Measurements from ENCODE around the gene ATAD1.

Gene ATAD1

GRCh38 chr10:87720665-87721064, 97.4 kb downstream of the ATAD1 start:
- DNase-seq (ENCODE audit: low read depth in 2 of 2, low spot score in 1 of 2), result no peak

GRCh38 chr10:87716348-87716670, 101.7 kb downstream of the ATAD1 start:
- no peak for DNase-seq (ENCODE audit: low read depth in 2 of 2, low spot score in 1 of 2)

GRCh38 chr10:87715552-87716347, 102.3 kb downstream of the ATAD1 start:
- DNase-seq (ENCODE audit: low read depth in 2 of 2, low spot score in 1 of 2), result no peak

GRCh38 chr10:87713707-87714106, 104.3 kb downstream of the ATAD1 start:
- no peak for DNase-seq (ENCODE audit: low read depth in 2 of 2, low spot score in 1 of 2)

GRCh38 chr10:87712913-87713616, 105.0 kb downstream of the ATAD1 start:
- DNase-seq (ENCODE audit: low read depth in 2 of 2, low spot score in 1 of 2), result no peak

GRCh38 chr10:87707254-87707653, 110.8 kb downstream of the ATAD1 start:
- no peak for DNase-seq (ENCODE audit: low read depth in 2 of 2, low spot score in 1 of 2)

GRCh38 chr10:87706731-87707130, 111.3 kb downstream of the ATAD1 start:
- no peak for DNase-seq (ENCODE audit: low read depth in 2 of 2, low spot score in 1 of 2)

GRCh38 chr10:87705339-87705738, 112.7 kb downstream of the ATAD1 start:
- no peak for DNase-seq (ENCODE audit: low read depth in 2 of 2, low spot score in 1 of 2)

GRCh38 chr10:87703771-87704170, 114.3 kb downstream of the ATAD1 start:
- no peak for DNase-seq (ENCODE audit: low read depth in 2 of 2, low spot score in 1 of 2)

- DNase-seq (ENCODE audit: low read depth in 2 of 2, low spot score in 1 of 2), result no peak
Measured at GRCh38 chr10:87702973-87703294, 115.1 kb downstream of the ATAD1 start.

- DNase-seq (ENCODE audit: low read depth in 2 of 2, low spot score in 1 of 2), result no peak
Measured at GRCh38 chr10:87702260-87702972, 115.6 kb downstream of the ATAD1 start.
